Activated CD8-positive, alpha-beta memory T cell treated with anti-CD3 and anti-CD28 coated beads, Interleukin-2, amount 50 U/mL, for 1 hour (primary cell): ENCODE results near the gene THSD4.

Experiments used
- DNase-seq: peaks from one replicate; pipeline ENCODE4 v3.0.0-alpha.2; 2020; ENCODE audit errors: extremely low read depth

Gene THSD4

DNA sequence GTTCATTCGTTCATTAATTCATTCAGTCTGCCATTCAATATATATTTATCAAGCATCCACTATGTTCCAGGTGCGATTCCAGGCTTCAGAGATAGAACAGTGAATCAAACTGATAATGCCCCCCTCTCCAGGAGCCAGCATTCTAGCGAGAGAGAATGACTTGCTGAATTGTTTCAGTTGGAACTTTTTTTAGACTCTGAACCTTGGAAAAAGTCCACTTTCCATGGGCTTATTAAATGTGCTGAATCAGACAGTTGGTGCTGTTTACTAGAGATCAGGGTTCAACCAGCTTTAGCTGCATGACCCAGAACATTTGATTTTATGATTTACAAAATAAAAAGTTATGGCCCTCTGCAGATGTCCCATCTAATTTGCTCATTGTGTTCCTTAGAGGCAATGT, 213.2 kb downstream of the THSD4 start:
- no peak for DNase-seq

GRCh38 chr15:71329041-71329440, 213.8 kb downstream of the THSD4 start:
- DNase-seq, result no peak

GRCh38 chr15:71329497-71330260, 214.4 kb downstream of the THSD4 start:
- no peak for DNase-seq

GRCh38 chr15:71330638-71331162, 215.4 kb downstream of the THSD4 start:
- DNase-seq, result no peak

- no peak for DNase-seq
Observed at GRCh38 chr15:71331173-71331572, 215.9 kb downstream of the THSD4 start.

DNA sequence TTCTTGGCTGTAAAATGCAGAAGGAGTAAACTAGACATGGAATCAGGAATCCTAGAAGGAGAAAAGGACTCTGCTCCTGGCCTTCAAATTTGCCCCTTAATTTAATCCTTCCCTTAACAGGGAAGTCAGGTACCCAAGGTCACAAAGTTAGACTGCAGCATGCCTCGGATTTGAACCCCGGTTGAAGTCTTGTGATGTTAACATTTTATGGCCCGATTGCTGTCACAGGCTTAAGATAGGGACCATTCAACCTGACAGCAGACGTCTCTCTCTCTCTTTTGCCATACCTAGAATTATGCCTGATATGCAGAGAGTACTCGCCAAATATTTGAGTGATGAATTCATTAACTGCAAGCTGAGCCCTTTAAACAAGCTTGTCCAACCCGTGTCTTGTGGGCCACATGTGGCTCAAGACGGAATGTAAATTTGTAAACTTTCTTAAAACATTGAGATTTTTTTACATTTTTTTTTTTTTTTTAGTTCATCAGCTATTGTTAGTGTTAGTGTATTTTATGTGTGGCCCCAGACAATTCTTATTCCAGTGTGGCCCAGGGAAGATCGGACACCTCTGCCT, 217.2 kb downstream of the THSD4 start:
- no peak for DNase-seq

- no peak for DNase-seq
Observed at GRCh38 chr15:71333136-71333700, 217.9 kb downstream of the THSD4 start.

DNA sequence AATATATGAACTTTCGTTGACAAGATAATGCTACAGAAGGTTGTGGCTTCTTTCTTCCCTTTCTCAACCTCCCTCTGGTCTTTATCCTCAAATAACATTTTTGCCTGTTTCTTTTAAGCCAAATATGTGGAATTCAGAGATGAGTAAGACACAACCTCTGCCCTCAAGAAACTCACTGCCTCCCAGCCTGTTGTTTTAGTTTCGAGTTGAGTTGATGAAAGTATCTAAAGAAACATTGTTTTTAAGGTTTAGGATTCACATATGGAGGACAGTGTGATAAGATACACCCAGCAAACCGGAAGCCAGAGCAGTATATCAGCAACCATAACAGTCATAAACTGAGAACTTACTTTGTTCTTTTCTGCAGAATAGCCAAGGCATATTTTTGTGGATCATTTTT, 218.6 kb downstream of the THSD4 start:
- no peak for DNase-seq

DNA sequence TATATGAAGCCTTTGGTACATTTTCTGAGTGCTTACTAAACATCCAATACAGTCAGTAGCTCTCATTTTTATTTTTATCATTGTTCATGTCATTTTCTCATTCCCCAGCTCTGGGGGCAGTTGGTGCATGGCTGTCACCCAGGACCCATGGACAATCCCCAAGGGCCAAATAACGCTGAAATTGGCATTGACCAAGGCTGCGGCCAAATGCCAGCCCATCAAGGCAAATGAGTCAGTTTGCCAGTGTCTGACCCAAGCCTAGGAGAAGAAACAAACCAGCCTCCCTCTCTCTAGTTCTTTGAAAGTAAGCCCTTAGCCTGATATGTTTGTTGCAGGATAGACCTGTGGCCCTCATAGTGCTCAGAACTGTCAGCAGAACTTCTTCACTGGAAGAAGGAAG, 219.2 kb downstream of the THSD4 start:
- no peak for DNase-seq

- DNase-seq, result no peak
Observed at GRCh38 chr15:71334873-71335272, 219.6 kb downstream of the THSD4 start.

- DNase-seq, result no peak
Observed at GRCh38 chr15:71335591-71335990, 220.3 kb downstream of the THSD4 start.

- no peak for DNase-seq
Observed at GRCh38 chr15:71336671-71337070, 221.4 kb downstream of the THSD4 start.

- DNase-seq, result no peak
Observed at GRCh38 chr15:71337197-71337845, 222.1 kb downstream of the THSD4 start.

DNA sequence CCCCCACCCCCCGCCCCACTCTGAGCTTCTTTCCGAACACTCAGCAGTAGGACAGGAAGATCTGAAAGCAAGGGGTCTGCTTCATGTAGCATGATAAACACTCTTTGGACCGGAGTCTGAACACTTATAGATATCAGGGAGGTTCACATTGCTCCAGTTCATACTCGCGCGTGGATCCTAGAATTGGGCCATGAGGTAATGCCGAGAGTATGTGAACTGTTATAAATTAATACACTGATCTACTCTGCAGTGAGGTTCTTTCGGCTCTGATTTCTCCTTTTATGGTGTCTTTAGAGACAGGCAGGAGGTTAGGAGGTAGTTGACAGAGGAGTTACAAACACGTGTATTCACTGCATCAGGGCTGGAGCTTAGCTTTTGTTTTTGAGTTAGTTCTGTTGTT, 223.0 kb downstream of the THSD4 start:
- no peak for DNase-seq

GRCh38 chr15:71338827-71339542, 223.7 kb downstream of the THSD4 start:
- DNase-seq, result no peak

GRCh38 chr15:71341811-71342550, 226.7 kb downstream of the THSD4 start:
- DNase-seq, result no peak

- DNase-seq, result no peak
Observed at GRCh38 chr15:71342658-71343057, 227.4 kb downstream of the THSD4 start.

DNA sequence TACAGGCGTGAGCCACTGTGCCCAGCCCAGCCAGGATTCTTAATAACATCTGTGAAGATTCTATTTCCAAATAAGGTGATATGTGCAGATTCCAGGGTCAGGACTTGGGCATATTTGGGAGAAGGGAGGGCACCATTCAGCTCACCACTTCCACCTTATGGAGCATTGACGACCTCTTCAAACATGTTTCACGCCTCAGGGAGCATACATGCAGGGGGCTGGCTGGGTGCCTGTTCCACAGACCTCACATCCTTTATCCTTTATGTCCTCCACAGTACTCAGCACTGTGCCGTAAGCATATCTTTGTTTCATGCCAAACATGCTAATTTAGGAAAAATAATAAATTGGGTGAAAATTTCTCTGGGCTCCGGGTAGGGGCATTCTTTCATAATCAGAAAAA, 229.0 kb downstream of the THSD4 start:
- no peak for DNase-seq

DNA sequence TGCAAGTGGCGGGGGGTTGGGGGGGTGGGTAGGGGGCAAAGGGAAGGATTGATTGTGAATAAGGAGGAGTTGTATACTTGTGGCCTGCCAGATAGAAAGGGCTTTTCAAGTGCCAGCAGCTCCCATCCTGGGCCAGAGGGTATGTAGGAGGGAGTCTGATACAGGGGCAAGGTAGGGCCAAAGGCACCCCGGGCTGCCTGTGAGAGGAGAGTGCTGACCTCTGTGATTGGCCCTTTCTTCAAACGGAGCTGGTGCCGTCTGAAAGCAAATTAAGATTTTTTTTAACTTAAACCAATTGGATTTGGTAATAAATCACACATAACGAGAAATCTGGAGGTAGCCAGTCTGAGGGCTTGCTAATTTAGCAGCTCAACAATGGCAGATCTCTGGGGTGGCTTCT, 229.9 kb downstream of the THSD4 start:
- no peak for DNase-seq

DNA sequence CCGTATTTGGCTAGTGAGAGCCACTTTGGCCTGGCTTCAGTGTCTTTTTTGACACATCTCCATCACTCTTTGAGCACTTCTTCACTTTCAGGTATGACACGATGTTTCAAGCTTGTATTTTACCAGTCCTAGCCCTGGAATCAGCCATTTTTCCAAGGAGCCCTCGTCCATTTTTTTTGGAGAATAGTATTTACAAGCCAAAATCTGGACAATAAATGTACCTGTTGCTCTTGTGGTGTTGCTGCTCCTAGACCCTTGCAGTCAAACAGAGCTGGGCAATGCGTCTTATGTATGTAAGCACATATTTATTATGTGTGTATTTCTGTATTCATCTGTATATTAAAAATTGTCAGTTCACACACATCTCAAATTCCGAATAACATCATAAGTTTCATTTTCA, 231.2 kb downstream of the THSD4 start:
- no peak for DNase-seq

DNA sequence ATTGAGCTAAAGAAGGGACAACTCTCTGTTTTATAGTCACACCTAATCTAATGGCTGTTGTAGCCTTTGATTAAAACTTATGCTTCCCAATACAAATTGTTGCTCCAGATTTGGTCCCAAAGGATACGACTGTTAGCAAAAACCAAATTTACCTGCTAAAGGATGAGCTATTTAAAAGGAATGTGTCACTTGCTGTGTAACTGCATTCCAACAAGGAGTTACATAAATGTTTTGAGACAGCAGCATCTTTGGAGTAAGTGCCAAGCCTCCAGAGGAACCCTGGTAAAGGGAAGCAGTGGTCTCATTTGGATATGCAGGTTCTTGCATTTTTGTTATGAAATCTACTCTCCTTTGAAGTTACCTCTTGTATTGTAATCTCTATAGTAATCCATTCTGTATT, 233.3 kb downstream of the THSD4 start:
- DNase-seq, result no peak
